NCI-H1694 treated with DMSO at 0.1 percent for 48 hours (cell line): ENCODE data around the gene UQCRHL.

Source experiments
- DNase-seq: peaks from one replicate; lab custom pipeline; 2025; lab: John Stamatoyannopoulos, UW

UQCRHL gene

GRCh38 chr1:15797614-15798390 lies 9.6 kb downstream of the UQCRHL start:
- no peak for DNase-seq

GRCh38 chr1:15796086-15796462 lies 11.4 kb downstream of the UQCRHL start:
- no peak for DNase-seq

GRCh38 chr1:15788624-15789301 lies 18.7 kb downstream of the UQCRHL start:
- no peak for DNase-seq

GRCh38 chr1:15786581-15786980 lies 20.9 kb downstream of the UQCRHL start:
- no peak for DNase-seq

- DNase-seq, result no peak
Observed at GRCh38 chr1:15785683-15786082, 21.8 kb downstream of the UQCRHL start.

GRCh38 chr1:15777909-15778707 lies 29.3 kb downstream of the UQCRHL start:
- DNase-seq, result no peak

- DNase-seq, result no peak
Observed at GRCh38 chr1:15775706-15776105, 31.7 kb downstream of the UQCRHL start.

GRCh38 chr1:15771836-15772515 lies 35.5 kb downstream of the UQCRHL start:
- DNase-seq, result no peak

GRCh38 chr1:15770313-15770962 lies 37.0 kb downstream of the UQCRHL start:
- no peak for DNase-seq

- no peak for DNase-seq
Observed at GRCh38 chr1:15768388-15768787, 39.1 kb downstream of the UQCRHL start.

GRCh38 chr1:15767941-15768340 lies 39.5 kb downstream of the UQCRHL start:
- no peak for DNase-seq

GRCh38 chr1:15765495-15766194 lies 41.8 kb downstream of the UQCRHL start:
- DNase-seq, result no peak

- no peak for DNase-seq
Observed at GRCh38 chr1:15764890-15765289, 42.6 kb downstream of the UQCRHL start.

- no peak for DNase-seq
Observed at GRCh38 chr1:15764269-15764764, 43.1 kb downstream of the UQCRHL start.

- DNase-seq, result no peak
Observed at GRCh38 chr1:15762546-15762945, 44.9 kb downstream of the UQCRHL start.

- no peak for DNase-seq
Observed at GRCh38 chr1:15761366-15762128, 45.9 kb downstream of the UQCRHL start.

GRCh38 chr1:15760520-15761211 lies 46.8 kb downstream of the UQCRHL start:
- no peak for DNase-seq

GRCh38 chr1:15758953-15759661 lies 48.3 kb downstream of the UQCRHL start:
- DNase-seq, result no peak
